HG03097 (cell line): ENCODE measurements around the gene MEI4.
"Not testable (repeated sequence)": the region's sequence is repeated elsewhere in the genome, so short reads cannot be mapped to it uniquely, and the experiment has no call there.

Source experiments
- ATAC-seq: cut with Tn5 transposase; IDR thresholded peaks from one replicate; pipeline ENCODE4 v1.9.1; 2021; ENCODE audit not compliant: unreplicated experiment, low FRiP score

MEI4 gene

DNA sequence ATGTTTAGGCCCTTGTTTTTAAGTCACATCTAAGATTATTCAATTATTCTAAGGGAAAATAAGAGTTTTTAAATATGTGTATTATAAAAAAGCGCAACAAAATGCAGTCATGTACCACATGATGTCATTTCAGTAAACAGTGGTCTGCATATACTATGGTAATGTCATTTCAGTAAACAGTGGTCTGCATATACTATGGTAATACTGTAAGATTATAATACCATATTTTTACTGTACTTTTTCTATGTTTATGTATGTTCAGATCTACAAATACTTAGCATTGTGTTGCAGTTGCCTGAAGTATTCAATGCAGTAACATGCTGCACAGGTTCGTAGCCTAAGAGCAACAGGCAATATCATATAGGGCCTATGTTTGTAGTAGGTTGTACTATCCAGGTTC is 21.4 kb downstream of the MEI4 start:
- no peak for ATAC-seq

DNA sequence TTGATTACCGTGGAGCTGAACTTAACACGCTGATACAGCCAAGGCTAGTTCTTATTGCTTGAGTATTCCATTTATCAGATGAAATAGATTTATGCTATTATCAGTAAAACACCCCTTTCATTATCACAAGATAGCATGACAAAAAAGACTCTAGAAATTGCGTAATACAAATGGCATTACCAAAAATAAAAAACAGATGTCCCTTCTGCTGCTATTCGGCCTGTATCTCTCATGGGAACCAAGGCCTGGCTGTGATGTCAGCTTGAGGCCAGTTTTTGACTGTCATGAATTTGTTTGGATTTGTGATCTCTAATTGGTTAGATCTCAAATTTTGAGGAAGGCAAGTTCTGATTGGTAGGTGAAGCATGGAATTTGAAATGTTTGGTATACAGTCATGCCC is 25.2 kb downstream of the MEI4 start:
- ATAC-seq: no peak

DNA sequence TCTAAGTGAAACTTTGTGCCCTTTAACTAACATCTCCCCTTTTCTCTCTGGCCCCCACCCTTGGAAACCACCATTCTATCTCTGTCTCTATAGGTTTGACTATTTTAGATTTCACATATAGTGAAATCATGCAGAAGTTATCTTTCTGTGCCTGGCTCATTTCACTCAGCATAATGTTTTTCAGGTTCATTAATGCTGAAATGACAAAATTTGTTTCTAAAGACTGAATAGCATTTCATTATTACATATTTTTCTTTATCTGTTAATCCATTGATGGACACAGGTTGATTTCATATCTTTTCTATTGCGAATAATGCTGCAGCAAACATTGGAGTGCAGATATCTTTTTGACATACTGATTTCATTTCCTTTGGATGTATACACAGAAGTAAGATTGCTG is 30.7 kb downstream of the MEI4 start:
- no peak for ATAC-seq

DNA sequence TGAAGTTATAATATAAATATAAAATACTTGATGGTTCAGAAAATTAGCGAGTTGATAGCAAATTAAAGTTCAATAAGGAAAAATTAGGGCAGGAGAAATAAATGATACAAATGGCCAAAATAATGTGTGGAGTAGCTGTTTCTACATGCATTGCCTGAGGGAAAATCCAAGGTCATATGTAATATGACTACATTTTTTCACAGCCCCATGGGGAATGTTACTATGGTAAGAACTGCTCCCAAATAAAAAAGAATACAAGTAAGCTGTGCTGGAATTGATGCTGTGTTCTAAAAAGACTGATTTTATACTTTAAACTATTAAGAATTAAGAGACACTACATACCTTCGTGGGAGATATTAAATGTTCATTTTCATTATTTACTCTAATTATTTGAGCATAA is 34.1 kb downstream of the MEI4 start:
- no peak for ATAC-seq

DNA sequence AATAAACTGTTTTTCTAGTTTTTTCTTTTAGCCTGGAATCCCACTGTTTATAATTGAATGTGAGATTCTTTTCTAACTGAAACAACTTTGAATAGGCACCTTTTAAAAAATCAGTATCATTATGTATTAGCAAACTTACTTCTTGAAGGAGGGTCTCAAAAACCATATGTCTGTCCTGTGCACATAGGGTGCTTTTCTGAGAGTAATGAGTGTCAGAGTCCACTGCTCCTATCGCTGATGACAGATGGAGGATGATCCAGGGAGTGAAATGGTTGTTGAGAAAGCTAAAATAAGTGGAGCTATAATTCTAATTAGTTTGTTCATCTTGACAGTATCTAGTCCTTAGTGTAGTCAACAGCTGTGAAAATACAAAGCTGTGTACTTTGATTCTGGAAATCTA is 35.8 kb downstream of the MEI4 start:
- ATAC-seq: no peak

DNA sequence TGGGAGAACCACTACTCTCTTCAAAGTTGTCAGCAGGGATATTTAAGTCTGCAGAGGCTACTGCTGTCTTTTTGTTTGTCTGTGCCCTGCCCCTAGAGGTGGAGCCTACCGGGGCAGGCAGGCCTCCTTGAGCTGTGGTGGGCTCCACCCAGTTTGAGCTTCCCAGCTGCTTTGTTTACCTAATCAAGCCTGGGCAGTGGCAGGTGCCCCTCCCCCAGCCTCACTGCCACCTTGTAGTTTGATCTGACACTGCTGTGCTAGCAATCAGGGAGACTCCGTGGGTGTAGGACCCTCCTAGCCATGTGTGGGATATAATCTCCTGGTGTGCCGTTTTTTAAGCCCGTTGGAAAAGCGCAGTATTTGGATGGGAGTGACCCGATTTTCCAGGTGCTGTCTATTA is 47.3 kb downstream of the MEI4 start:
- not testable (repeated sequence) for ATAC-seq

DNA sequence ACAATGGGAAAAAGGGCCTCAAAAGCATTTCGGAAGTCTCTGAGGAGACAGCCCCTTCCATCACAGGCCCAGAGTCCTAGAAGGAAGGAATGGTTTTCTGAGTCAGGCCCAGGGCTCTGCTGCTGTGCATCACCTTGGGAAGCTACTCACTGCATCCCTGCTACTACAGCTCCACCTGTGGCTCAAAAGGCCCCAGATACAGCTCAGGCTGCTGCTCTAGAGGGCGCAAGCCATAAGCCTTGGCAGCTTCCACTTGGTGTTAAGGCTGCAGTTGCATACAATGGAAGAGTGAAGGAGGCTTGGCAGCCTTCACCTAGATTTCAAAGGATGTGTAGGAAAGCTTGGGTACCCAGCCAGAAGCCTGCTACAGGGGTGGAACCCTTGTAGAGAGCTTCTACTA is 54.8 kb downstream of the MEI4 start:
- no peak for ATAC-seq

DNA sequence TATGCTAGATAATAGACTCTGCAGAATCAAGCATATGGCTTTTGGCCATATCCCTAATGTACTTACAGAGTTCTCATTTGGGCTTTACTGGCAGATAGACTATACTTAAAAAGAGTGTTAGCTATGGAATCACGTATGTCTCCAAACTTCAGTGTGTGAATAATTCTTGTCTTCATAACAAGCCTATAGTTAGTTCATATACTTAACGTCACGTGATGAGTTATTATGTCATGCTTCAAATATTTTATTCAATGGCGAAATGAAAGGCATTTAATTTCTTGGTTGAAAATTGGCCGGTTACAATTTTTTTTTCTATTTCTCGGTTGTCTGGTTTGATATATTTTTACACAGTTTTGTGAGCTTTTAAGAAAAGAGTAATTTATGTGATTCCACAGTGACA is 62.7 kb downstream of the MEI4 start:
- no peak for ATAC-seq

DNA sequence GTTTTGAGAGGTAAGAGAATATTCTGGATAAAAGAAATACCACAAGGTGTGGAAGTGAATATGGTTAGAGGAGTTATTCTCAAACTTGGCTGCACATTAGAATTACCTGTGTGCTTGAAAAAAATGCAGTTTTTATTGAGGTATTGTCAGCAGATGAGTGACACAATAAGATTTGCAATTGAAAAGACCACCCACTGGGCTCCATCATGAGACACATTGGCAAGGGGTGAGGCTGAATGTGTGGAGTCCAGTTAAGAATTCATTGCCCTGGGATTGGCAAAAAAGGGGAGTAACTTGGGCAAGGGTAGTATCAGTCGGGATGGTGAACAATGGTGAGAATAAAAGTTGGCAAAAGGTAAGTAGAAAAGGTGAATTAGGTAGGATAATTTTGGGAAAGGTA is 63.5 kb downstream of the MEI4 start:
- ATAC-seq: no peak

DNA sequence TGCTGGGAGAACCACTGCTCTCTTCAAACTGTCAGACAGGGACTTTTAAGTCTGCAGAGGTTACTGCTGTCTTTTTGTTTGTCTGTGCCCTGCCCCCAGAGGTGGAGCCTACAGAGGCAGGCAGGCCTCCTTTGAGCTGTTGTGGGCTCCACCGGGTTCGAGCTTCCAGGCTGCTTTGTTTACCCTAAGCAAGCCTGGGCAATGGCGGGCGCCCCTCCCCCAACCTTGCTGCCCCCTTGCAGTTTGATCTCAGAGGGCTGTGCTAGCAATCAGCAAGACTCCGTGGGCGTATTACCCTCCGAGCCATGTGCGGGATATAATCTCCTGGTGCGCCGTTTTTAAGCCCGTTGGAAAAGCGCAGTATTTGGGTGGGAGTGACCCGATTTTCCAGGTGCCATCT is 83.2 kb downstream of the MEI4 start:
- ATAC-seq: not testable (repeated sequence)

DNA sequence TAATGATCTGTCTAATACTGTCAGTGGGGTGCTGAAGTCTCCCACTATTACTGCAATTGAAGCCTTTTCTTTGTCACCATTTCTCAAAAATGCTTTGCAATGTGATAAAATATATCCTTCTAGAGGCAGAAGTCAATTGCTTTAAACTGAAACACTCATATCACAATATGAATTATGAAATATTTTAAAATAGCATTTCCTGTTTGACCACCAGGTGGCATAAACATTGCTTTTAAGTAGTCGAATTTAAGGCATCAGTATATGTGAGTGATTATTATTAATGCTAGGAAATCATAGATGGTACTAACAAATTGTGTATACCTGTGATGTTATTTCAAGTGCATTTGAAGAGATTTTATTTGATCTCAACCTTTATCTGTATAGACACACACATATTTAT is 87.5 kb downstream of the MEI4 start:
- ATAC-seq: no peak

DNA sequence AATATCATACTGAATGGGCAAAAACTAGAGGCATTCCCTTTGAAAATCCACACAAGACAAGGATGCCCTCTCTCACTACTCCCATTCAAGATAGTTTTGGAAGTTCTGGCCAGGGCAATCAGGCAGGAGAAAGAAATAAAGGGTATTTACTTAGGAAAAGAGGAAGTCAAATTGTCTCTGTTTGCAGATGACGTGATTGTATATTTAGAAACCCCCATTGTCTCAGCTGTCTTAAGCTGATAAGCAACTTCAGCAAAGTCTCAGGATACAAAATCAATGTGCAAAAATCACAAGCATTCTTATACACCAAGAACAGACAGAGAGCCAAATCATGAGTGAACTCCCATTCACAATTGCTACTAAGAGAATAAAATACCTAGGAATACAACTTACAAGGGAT is 99.3 kb downstream of the MEI4 start:
- not testable (repeated sequence) for ATAC-seq

DNA sequence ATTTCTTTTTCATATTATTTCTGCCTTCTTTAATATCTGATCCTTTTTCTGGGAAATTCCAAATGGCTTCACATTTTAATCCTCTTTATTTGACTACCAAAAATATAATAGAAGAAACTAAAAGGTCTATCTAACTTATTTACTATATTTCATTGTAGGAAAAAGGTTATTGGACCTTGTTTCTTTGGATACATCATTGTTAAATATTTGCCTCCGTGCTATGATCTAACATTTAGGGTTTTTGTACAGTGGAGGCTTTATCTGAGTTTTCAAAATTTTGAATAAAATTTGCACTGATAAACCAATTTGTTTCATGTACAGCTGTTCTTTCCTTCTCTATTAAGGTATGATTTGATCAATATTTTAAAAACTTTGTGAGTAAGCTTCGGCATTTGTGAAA is 109.5 kb downstream of the MEI4 start:
- ATAC-seq: no peak

DNA sequence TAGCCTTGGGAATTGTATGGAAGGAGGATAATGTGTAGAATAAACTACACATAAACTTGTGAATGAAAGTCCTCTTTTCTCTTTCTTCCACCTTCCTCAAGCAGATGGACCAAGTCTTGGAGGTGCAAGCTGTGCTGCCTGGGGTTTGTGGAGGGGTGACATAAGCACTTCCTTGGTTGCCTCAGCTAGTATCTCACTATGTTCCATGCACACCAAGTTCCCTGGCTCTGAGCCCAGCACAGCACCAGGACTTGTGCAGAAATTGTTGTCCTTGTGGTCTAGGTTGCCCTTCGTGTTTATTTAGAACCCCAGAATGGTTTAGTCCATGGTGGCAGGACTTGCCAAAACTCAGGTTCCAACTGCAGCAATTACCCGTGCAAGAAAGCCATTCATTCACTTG is 110.3 kb downstream of the MEI4 start:
- no peak for ATAC-seq

DNA sequence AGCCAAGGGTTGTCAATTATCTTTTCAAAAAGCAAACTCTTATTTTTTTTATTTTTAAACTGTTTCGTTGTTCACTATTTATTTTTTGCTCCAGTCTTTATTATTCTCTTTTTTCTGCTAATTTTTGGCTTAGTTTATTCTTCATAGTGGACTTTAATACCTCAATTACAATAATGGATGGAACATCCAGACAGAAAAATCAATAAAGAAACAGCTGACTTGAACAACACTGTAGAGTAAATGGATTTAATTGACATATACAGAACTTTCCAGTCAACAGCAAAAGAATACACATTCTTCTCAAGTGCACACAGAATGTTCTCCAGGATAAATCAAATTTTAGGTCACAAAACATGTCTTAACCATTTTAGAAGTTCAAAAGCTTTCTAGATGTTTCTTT is 111.5 kb downstream of the MEI4 start:
- no peak for ATAC-seq

DNA sequence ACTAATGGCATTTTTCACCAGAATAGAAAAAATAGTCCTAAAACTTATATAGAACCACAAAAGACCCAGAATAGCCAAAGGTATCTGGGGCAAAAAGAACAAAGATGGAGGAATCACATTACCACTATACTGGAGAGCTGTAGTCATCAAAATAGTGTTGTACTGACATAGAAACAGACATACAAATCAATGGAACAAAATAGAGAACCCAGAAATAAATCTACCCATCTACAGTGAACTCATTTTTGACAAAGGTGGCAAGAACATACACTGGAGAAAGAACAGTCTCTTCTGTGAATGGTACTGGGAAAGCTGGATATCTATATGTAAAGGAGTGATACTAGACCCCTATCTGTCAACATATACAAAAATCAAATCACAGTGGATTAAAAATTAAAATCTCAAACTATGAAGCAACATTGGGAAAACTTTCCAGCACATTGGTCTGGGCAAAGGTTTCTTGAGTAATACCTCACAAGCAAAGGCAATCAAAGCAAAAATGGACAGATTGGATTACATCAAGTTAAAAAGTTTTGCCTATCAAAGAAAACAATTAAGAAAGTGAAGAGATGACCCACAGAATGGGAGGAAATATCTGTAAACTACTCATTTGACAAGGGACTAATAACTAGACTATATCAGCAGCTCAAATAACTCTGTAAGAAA is 120.5 kb downstream of the MEI4 start:
- no peak for ATAC-seq

DNA sequence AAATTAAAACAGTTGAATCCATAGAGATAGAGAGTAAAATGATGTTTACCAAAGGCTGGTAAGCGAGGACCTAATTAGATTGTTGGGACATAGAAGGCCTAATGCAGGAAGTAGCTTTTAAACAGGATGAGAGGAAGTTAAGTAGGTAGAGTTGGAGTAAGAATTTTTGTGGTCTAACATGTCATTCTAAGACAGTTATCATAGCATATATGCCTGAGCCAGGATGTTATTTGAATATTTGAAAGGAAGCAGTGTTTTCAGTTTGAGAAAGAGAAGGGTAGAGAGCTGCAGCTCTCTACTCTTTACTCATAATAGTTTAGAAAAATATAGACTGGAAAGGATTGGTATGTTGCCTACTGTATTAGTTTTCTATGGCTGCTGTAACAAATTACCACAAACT is 121.6 kb downstream of the MEI4 start:
- no peak for ATAC-seq

DNA sequence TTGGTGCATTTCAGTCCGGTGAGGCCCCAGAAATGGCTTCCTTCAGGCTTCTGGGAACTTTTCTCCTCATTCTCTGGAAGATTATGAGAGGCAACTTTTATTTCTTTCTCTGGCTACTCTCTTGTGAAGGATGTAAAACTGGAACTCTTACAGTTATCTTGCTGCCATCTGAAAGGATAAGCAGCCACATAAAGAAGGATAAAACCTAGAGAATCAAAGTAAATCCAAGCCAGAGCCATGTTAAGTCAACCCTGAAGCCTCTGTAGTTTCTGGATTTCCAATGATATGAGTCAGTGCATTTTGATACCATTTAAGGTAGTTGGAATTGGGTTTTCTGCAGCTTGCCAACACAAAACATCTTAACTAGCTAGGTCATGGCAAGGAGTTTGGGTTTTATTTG is 123.6 kb downstream of the MEI4 start:
- ATAC-seq: no peak

DNA sequence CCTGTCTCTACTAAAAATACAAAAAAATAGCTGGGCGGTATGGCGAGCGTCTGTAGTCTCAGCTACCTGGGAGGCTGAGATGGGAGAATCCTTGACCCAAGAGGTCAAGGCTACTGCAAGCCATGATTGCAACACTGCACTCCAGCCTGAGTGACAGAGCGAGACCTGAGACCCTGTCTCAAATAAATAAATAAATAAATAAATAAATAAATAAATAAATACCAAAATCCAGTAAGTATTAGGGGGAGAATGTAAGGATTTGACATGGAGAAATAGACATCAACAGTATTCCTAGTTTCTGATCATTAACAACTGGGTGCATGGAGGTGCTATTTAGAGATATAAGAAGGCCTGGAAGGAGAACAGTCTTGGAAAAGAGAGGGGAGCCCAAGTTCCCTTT is 125.7 kb downstream of the MEI4 start:
- no peak for ATAC-seq

DNA sequence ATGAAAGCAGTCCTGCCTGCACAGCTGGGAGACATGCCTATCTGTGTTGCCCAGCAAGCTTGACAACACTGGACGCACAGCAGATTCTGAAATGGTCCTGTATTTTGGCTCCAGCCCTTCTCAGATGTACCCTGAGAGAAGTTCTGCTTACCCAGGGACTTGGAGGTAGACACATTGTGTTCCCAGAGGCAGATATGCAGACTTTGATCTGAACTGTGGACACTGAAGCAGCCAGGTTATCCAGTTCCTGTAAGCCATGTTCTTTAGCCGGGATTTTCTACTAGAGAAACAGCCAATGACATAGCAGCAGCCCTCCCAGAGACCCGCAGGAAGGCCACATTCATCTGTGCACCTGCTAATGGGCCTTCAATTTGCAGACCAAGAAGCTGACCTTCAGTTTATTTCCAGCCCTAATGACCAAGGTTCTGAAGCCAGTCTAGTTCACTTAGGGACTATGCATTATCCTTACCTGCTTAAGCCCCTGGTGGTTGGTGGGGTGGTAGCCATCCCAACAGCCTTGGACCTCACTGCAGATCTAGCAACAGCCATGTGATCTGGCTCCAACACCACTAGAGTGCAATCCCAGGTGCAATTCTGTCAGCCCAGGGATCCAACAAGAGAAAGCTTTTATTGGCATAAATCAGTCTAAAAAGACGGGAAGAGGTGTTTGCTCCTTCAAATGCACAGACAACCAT is 134.2 kb downstream of the MEI4 start:
- no peak for ATAC-seq

DNA sequence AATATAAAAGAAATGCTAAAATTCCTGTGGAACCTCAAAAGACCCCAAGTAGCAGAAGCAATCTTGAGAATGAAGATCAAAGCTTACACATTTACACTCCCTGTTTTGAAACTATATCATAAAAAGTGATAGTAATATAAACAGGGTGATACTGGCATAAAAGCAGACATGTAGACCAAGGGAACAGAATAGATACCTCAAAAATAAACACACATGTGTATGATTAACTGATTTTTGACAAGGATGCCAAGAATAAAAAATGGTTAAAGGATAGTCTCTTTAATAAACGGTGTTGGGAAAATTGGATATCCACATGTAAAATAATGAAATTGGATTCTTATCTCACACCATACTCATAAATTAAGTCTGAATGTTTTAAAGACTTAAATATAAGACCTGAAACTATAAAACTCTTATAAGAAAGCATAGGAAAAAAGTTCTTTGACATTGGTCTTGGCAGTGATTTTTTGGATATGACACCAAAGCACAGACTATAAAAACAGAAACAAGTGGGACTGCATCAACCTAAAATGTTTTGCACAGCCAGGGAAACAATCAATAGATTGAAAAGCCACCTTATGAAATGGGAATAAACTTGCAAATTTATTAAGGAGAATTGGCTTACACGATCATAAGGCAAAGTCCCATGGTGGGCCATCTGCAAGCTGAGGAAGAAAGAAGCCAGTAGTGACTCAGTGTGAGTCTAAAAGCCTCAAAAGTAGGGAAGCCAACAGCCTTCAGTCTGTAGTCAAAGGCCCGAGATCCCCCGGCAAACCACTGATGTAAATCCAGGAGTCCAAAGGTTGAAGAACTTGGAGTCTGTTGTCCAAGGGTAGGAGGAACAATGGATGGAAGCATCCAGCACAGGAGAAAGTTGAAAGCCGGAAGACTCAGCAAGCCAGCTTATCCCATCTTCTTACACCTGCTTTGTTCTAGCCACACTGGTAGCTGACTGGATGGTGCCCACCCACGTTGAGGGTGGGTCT is 144.3 kb downstream of the MEI4 start:
- no peak for ATAC-seq
